Skeletal muscle satellite cell (primary cell): ENCODE data around the gene FLT4.
"Not testable (repeated sequence)": the region's sequence is repeated elsewhere in the genome, so short reads cannot be mapped to it uniquely, and the experiment has no call there.

Source experiments
- H3K27me3 ChIP-seq: 2 replicates; pipeline ENCODE4 v1.7.0; 2013; ENCODE audit warnings: low read length; ENCODE audit not compliant: control insufficient read depth, insufficient read depth
- H3K36me3 ChIP-seq: 2 replicates; pipeline ENCODE4 v1.7.0; 2013; ENCODE audit warnings: mild to moderate bottlenecking, control low read depth, low read length; ENCODE audit not compliant: insufficient read depth
- H3K4me1 ChIP-seq: 2 replicates; pipeline ENCODE4 v1.7.0; 2013; ENCODE audit warnings: low read length; ENCODE audit not compliant: control insufficient read depth, insufficient read depth
- H3K4me2 ChIP-seq: 2 replicates; pipeline ENCODE4 v1.7.0; 2013; ENCODE audit warnings: mild to moderate bottlenecking, low read length
- H3K4me3 ChIP-seq: 2 replicates; pipeline ENCODE4 v1.7.0; 2013; ENCODE audit warnings: low read length
- H3K9ac ChIP-seq: 2 replicates; pipeline ENCODE4 v1.7.0; 2013; ENCODE audit warnings: mild to moderate bottlenecking, low read depth, low read length, moderate library complexity
- H3K9me3 ChIP-seq: replicated peaks from 2 replicates; pipeline ENCODE4 v1.7.0; 2013; ENCODE audit warnings: mild to moderate bottlenecking, control low read depth, low read length

Gene FLT4

DNA sequence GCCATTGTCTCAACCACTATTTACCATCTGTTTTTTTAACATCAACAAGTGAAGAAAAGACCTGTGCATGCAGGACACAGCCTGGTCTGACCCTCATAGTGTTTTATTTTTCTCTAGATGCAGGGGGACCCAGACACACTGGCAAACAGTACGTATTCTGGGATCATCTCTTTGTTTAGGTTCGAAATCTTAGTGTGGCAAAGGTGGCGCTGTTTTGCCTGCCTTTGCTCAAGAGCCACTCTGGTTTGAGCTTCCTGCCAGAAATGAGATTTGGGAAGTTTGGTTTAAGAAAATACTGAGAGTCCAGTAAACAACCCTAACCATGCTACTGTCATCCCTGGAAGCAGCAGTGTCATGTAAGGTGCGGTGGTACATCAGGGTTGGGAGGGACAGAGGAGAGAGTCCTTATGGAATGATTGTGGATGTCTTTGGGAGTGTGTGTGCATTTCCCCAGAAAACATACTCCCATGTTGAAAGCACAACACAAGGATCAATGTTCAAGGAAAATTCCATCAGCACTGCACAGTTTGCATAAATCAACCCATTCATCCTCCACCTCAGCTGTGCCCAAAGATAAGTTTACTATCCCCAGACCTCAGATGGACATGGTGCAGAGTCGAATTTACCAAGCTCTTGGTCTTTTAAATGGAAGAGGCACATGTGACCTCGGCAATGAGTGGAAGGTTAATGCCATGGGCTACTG, 34.0 kb upstream of the FLT4 start:
- no peak overlapping the region for H3K4me3 ChIP-seq
- no peak overlapping the region for H3K4me2 ChIP-seq
- H3K36me3 ChIP-seq: no peaks in the 10 kb centered on the region
- no peaks in the 10 kb centered on the region for H3K4me1 ChIP-seq
- H3K9me3 ChIP-seq: no peaks in the 10 kb centered on the region
- H3K9ac ChIP-seq: no peak overlapping the region
- peaks cover 19% of the 10 kb centered on the region for H3K27me3 ChIP-seq

DNA sequence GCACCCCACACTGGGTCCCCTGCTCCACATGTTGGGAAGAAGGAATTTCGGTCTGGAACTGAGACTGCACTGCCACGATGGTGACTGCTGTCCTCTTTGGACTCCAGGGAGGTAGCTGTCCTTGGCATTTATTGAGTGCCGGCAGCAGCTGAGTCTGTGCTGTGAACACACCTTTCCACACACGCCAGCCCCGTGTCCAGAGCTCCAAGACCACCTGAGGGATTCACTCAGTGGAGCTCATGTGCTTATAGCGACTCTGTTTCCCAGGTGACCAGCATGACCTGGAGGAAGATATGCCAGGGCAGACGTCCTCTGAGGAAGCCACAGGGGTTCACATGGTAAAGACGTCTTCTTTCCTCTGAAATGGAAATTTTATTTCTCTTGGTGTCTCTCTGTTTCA, 33.2 kb upstream of the FLT4 start:
- H3K4me2 ChIP-seq: no peak overlapping the region
- no peak overlapping the region for H3K4me3 ChIP-seq
- no peaks in the 10 kb centered on the region for H3K9me3 ChIP-seq
- H3K36me3 ChIP-seq: no peaks in the 10 kb centered on the region
- H3K27me3 ChIP-seq: peaks cover 18% of the 10 kb centered on the region
- H3K9ac ChIP-seq: no peak overlapping the region
- H3K4me1 ChIP-seq: no peaks in the 10 kb centered on the region

DNA sequence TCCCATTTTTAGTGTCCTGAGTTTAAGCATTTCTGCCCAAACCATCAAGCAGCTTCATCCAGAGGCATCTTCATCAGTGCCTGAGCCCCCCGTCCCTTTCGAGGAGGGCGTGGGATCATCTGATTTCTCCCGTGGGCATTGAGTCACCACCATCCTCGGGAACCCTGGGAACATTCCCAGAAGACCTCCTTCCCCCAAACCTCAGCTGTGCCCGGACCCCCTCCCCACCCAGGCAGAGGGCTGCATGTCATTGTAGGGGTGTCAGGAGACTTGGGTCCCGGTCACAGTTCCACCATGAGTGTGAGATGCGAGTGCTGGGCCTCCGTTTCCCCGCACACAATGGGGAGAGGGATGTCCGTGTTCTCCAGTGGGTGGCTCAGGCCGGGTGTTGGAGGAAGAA, 32.6 kb upstream of the FLT4 start:
- H3K4me2 ChIP-seq, H3K9me3 ChIP-seq, H3K9ac ChIP-seq, H3K4me3 ChIP-seq, H3K36me3 ChIP-seq, H3K4me1 ChIP-seq: not testable (repeated sequence)
- H3K27me3 ChIP-seq: peaks cover 18% of the 10 kb centered on the region

DNA sequence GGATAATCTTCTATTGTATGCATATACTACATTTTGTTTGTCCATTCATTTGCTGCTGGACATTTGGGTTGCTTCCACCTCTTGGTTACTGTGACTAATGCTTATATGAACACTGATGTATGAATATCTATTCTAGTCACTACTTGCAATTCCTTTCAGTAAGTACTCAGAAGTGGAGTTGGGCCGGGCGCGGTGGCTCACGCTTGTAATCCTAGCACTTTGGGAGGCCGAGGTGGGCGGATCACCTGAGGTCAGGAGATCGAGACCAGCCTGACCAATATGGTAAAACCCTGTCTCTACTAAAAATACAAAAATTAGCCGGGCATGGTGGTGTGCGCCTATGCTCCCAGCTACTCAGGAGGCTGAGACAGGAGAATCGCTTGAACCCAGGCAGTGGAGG, 28.9 kb upstream of the FLT4 start:
- H3K27me3 ChIP-seq: peaks cover 22% of the 10 kb centered on the region
- H3K9me3 ChIP-seq, H3K9ac ChIP-seq, H3K4me2 ChIP-seq, H3K4me1 ChIP-seq, H3K4me3 ChIP-seq, H3K36me3 ChIP-seq: not testable (repeated sequence)

DNA sequence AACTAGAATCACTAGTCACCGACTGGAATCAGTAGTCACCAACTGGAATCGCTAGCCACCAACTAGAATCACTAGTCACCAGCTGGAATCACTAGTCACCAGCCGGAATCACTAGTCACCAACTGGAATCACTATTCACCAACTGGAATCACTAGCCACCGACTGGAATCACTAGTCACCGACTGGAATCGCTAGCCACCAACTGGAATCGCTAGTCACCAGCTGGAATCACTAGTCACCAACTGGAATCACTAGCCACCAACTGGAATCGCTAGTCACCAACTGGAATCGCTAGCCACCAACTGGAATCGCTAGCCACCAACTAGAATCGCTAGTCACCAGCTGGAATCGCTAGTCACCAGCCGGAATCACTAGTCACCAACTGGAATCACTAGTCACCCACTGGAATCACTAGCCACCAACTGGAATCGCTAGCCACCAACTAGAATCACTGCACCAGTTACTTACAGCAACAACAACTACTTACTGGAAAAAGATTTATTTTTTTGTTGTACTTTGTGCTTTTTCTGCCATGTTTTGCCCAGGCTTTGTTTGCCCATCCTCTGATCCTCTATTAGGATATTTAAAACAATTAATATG, 25.7 kb upstream of the FLT4 start:
- H3K4me3 ChIP-seq: no peak overlapping the region
- H3K9ac ChIP-seq: no peak overlapping the region
- no peaks in the 10 kb centered on the region for H3K9me3 ChIP-seq
- H3K27me3 ChIP-seq: peaks cover 19% of the 10 kb centered on the region
- no peak overlapping the region for H3K4me2 ChIP-seq
- no peaks in the 10 kb centered on the region for H3K36me3 ChIP-seq
- H3K4me1 ChIP-seq: no peaks in the 10 kb centered on the region

DNA sequence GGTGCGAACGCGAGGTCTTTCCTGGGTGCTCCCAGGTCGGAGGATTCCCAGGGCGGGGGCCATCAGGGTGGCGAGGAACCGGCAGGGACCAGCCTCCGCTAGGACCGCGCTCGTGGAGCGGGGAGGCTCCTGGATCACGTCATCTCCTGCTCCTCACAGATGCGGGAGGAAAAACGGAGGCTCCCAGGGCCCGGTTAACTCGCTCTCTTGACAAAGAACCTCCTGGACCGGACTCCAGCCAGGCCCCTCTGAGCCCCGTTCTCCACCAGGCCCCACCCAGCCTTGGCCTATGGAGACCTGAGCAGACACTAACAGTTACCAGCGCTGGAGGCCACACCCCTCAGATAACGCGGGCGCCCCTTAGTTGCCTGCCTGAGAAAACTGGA, 24.7 kb upstream of the FLT4 start:
- H3K4me2 ChIP-seq, H3K9me3 ChIP-seq, H3K36me3 ChIP-seq, H3K9ac ChIP-seq, H3K4me1 ChIP-seq, H3K4me3 ChIP-seq: not testable (repeated sequence)
- peaks cover 19% of the 10 kb centered on the region for H3K27me3 ChIP-seq

DNA sequence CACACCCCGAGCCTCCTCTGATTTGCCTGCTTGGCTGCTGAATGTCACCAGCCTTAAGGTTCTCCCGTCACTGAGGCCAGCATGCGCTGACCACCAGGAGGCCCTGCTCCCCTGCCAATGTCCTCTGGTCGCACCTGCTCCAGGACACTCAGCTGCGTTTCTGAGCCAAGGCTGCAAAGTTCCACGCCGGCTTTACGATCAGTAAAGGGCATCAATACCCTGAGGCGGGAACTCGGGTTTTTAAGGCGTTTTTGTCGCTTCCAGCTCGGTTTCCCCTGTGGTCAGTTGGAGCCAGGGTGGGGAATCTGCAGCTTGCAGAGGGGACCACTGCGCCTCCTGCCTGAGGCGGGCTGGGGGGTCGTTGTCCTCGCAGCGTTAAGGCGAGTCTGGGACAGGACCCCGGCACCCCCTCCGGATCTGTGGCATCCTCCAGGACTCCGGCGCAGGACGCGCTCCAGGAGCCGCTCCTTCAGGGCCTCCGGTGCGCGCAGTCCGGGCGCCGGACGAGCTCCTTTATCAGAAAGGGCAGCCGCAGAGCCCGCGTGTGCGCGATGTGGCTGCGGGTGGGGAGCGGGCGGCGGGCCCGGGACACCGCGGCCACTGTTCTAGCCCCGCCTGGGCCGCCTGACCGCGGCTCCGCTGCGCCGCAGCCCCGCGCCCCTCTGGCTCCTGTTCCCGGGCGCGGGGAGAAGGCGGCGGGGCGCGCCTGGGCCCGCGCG, 24.1 kb upstream of the FLT4 start:
- Histone ChIP-seq H3K36me3 (no peaks in the 10 kb centered on the region), H3K4me2 (no peak overlapping the region), H3K27me3 (peaks cover 19% of the 10 kb centered on the region), H3K4me1 (peaks cover 4% of the 10 kb centered on the region), H3K4me3 (no peak overlapping the region), H3K9me3 (no peaks in the 10 kb centered on the region), H3K9ac (no peak overlapping the region)

DNA sequence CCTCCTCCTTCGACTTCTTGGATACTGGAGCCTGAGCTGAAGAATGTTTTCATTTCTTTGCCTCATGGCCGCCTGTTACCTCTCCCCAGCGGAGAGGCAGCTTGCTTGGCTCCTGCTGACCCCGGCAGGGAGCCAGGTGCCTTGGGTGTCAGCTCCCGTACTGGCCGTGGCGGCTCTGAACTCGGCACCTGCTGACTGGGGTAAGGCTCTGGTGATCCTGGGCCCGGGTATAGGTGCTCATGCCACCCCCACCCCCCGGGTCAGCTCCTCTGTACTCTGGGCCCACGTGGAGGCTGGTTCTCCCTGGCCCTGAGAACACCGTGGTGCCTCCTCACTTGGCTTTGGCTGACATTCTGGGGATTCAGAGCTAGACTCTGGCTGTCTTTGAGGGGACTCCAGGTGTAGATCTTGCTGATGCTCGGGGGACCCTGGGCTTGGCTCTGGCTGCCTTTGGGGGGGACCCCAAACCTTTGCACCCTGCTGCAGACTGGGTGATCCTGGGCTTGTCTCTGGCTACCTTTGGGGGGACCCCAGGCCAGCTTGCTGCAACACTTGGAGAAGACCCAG, 22.6 kb upstream of the FLT4 start:
- not testable (repeated sequence) for H3K9me3 ChIP-seq, H3K9ac ChIP-seq, H3K4me1 ChIP-seq, H3K36me3 ChIP-seq, H3K4me3 ChIP-seq, H3K4me2 ChIP-seq
- H3K27me3 ChIP-seq: peaks cover 19% of the 10 kb centered on the region

DNA sequence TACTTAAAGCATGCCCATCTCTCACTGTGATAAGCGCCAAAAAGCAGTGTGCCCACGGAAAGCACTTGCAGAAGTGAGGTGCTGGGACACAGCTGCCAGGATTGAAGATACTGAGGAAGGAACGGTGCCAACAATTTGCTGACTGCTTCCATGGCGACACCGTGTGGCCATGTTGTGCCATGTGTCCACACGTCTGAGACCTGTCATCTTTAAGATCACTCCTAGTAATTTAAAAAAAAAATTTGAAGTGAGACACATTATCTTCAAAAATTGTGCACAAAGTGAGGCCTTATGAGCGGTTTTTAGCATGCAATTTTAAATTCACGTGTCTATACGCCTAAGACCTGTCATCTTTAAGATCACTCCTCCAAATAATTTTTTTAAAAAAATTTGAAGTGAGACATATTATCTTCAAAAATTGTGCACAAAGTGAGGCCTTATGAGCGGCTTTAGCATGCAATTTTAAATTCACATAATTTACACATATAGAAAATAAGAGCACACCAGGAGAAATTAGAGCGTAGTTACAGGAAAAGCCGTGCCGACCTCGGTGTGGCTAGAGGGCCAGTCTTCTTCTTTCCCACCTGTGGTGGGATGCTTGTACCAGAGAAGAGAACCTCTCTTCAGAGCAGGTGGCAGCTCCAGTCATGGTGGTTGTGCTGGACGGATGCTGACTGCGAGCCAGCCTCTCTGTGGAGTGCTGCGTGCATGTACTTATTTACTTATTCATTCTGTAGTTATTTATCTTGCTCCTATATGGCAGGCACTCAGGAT, 21.4 kb upstream of the FLT4 start:
- peaks cover 4% of the 10 kb centered on the region for H3K4me1 ChIP-seq
- H3K9me3 ChIP-seq: no peaks in the 10 kb centered on the region
- no peaks in the 10 kb centered on the region for H3K36me3 ChIP-seq
- peaks cover 17% of the 10 kb centered on the region for H3K27me3 ChIP-seq
- no peak overlapping the region for H3K4me3 ChIP-seq
- no peak overlapping the region for H3K9ac ChIP-seq
- no peak overlapping the region for H3K4me2 ChIP-seq

DNA sequence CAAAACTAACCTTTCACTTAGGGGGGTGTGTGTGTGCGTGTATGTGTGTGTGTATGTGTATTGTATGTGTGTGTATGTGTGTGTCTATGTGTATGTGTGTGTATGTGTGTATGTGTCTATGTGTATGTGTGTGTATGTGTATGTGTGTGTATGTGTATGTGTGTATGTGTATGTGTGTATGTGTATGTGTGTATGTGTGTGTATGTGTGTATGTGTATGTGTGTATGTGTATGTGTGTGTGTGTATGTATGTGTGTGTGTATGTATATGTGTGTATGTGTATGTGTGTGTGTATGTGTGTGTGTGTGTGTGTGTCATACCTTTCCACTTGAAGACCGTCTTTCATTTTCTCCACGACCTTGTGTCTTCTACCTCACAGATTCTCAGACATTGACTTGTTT, 20.8 kb upstream of the FLT4 start:
- Histone ChIP-seq H3K27me3 (peaks cover 18% of the 10 kb centered on the region), H3K36me3 (no peaks in the 10 kb centered on the region), H3K4me3 (no peak overlapping the region), H3K4me2 (no peak overlapping the region), H3K4me1 (peaks cover 4% of the 10 kb centered on the region), H3K9ac (no peak overlapping the region), H3K9me3 (no peaks in the 10 kb centered on the region)

DNA sequence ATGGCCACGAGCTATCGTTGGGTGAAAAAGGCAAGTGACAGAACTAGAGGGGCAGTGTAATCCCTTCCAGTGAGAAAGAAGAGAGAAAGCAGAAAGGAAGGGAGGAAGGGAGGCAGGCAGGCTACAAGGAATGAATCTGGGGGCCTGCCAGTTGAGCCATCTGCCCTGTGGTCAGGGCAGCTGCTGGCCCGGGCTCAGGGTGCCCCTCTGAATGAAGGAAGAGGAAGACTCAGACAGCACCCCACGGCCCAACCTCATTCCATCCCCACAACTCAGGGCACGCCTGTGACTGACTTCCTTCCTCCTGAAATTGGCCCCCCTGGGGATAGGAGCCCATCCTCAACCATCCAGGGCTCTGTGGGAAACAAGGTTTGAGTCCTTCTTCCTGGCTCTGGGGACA, 20.3 kb upstream of the FLT4 start:
- no peak overlapping the region for H3K4me2 ChIP-seq
- H3K4me1 ChIP-seq: peaks cover 4% of the 10 kb centered on the region
- no peaks in the 10 kb centered on the region for H3K36me3 ChIP-seq
- H3K9me3 ChIP-seq: no peaks in the 10 kb centered on the region
- H3K4me3 ChIP-seq: no peak overlapping the region
- no peak overlapping the region for H3K9ac ChIP-seq
- peaks cover 14% of the 10 kb centered on the region for H3K27me3 ChIP-seq
